ENCODE data around the gene SHROOM1. TPM values are rescaled to one million over a fixed set of nuclear protein-coding genes. Genes with fewer than 3 reads are reported as not detected.

SHROOM1 gene
- total RNA-seq, 2 donors from 2014 or later: 5.2 to 6.8 TPM

DNA sequence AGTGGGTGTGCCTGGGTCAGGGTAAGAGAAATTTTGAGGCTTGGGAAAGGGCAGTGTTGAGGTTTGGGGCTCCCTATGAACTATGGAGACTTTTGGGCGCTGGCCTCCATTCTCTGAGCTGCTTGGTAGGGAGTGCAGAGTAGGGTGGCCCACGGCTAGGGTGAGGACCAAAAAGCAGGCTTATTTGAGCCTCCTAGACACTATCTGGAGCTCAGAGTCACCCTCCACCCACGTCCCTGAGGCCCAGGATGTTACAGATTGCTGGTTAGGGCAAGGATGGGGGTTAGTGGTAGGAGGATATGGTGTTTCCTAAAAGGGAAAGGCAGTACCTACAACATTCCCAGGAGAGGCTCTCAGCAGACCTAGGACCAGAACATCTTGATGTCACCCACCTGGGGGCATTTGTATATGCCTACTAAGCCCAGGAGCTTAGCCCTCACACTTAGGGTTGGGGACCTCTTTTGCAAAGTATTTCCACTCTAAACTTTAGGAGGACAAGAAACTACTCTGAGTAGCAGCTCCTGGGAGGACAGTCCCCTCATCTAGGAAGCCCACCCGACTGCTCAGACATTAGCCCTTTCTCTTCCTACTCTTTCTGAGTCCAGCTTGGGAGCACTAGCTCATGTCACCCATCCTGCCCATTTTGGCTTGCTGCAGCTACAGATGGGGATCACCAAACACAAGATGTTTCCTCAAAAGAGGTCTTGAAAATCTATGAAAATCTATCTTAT, 2.3 kb downstream of the SHROOM1 start:
- DNase-seq (ENCODE audit: low spot score): no peak
- intact Hi-C loops (cut with DNase I): loop anchor here in 1 of 2 donors (10.0 kb wide), 1 partner anchor 303 kb away; no protein-coding TSS in a partner anchor

- no peak for DNase-seq (ENCODE audit: low spot score)
- intact Hi-C loops (cut with DNase I): loop anchor here in 1 of 2 donors (10.0 kb wide), 1 partner anchor 302 kb away; no protein-coding TSS in a partner anchor
Measured at GRCh38 chr5:132826424-132827082, 3.9 kb downstream of the SHROOM1 start.

GRCh38 chr5:132825834-132826391, 4.5 kb downstream of the SHROOM1 start:
- intact Hi-C loops (cut with DNase I): loop anchor here in 1 of 2 donors (10.0 kb wide), 1 partner anchor 301 kb away; no protein-coding TSS in a partner anchor
- no peak for DNase-seq (ENCODE audit: low spot score)

DNA sequence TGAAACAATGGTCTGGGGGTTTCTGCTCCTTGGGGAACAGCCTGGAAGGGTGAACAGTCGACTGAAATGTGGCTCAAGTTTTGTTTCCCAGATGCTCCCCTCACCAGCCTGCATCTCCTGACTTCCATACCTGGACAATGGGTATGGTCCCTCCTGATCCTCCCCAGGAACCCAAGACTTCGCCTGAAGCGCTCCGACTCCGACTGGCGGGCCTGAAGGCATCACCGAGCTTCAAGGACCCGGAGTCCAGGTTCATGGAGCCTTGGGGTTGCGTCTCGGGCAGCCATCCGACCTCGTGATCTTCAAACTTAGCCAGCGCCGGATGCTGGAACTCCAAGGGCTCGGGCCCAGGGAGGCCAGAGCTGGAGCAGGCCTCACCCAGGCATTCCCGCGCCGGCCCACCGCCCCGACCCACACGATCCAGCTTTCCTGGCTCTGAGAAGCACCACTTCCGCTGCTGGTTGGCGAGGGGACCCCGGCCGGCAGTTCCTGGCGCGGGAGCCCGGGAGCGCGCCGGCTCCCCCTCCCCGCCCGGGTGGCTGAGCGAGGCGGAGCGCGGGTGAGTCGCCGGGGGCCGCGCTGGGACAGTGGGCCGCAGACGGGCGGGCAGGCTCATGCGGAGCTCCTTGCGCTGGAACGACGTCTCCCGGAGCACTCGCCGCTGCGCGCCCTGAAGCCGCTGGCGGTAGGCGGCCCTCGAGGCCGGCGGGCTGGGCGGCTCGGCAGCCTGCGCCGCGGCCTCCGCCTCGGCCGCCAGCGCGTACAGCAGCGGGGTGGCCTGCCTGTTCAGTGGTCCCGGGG, 5.2 kb downstream of the SHROOM1 start:
- intact Hi-C loops (cut with DNase I): loop anchor here in 1 of 2 donors (10.0 kb wide), 1 partner anchor 300 kb away; no protein-coding TSS in a partner anchor
- DNase-seq (ENCODE audit: low spot score): no peak

DNA sequence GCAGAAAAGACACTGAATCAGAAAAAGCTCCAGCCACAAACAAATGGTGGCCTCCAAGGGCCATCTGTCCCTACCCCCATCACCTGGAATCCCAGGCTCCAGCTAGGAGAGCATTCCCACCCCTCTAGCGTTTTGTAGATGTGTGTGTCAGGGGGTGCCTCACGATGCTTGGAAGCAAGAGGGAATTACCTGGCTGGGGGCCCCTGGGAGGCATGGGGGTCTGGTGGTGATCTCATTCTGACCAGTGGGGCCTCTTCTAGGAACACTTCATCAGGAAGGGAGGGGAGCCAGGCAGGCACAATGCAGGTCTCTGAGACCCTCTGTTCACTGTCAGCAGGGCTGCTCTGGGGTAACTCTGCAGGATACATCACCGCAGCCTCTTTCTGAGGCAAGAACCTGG, 6.0 kb downstream of the SHROOM1 start:
- DNase-seq (ENCODE audit: low spot score): no peak
- intact Hi-C loops (cut with DNase I): loop anchor here in 1 of 2 donors (10.0 kb wide), 1 partner anchor 300 kb away; no protein-coding TSS in a partner anchor

DNA sequence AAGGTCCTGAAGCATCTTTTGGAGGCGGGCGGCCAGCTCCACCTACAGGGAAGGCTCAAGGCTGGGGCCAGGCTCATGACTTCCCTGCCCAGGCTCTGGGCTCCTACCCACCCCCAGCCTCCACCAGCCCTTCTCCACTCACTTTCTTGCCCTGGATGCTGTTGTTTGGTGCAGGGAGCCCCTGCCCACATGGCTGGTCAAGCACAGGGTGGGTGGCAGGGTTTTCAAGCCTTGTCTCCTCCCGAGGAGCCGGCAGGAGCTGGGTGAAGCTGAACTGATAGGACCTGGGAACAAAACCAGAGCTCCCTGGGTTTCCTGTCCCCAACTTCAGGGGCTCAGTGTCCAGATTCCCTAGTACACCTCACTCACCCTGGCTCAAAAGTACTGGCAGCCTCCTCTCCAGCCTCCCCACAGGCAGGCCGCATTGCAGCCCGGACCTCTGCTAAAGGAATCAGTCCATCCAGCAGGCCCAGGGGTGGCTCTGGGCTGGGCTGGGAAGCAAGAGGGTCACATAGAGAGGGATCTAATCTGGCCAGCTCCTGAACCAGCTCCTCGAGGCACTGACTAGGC, 6.9 kb downstream of the SHROOM1 start:
- intact Hi-C loops (cut with DNase I): loop anchor here in 1 of 2 donors (10.0 kb wide), 1 partner anchor 299 kb away; no protein-coding TSS in a partner anchor

GRCh38 chr5:132822650-132823480, 7.6 kb downstream of the SHROOM1 start:
- DNase-seq (ENCODE audit: low spot score): no peak

More for the DNA sequence above, 6.9 kb downstream of the SHROOM1 start:
- no peak for DNase-seq (ENCODE audit: low spot score)

DNA sequence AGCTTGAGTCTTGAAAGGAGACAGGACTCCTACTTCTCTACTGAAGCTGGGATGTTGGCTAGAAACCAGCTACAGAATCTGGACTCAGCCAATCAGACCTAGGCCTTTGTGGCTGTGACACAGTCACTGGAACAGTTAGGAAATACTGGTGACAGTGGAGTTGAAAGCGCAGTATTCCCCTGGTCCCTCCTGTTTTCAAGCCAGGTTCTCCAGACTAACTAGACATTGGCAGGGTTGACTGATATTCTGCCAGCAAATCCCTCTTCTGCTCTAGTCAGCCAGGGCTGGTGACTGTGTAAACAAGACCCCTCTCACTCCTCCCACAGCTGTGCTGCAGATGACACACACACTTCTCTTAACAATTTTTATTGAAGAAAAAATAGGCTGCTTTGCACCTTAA, 8.7 kb downstream of the SHROOM1 start:
- no peak for DNase-seq (ENCODE audit: low spot score)
- intact Hi-C loops (cut with DNase I): loop anchor here in 1 of 2 donors (10.0 kb wide), 1 partner anchor 297 kb away; no protein-coding TSS in a partner anchor

More at GRCh38 chr5:132822650-132823480, 7.6 kb downstream of the SHROOM1 start:
- intact Hi-C loops (cut with DNase I): loop anchor here in 1 of 2 donors (10.0 kb wide), 1 partner anchor 298 kb away; no protein-coding TSS in a partner anchor

DNA sequence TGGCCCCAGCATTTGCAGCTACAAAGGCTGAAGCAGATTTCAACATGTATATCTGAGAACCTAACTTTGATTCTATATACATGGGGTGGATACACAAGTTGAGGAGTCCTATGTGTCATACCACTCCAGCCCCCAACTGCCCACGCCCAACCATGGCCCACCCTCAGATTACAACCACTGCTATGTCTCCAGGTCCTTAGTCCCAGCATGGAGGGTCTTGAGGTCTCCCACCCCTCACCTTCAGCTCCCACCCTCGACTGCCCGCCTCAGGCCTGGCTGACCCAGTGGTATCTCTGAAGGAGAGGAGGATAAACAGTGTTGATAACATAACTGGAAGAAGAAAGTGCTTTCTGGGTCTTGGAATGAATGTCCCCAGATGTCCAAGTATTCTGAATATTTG, 9.1 kb downstream of the SHROOM1 start:
- DNase-seq (ENCODE audit: low spot score): no peak
- intact Hi-C loops (cut with DNase I): loop anchor here in 1 of 2 donors (10.0 kb wide), 1 partner anchor 297 kb away; no protein-coding TSS in a partner anchor

DNA sequence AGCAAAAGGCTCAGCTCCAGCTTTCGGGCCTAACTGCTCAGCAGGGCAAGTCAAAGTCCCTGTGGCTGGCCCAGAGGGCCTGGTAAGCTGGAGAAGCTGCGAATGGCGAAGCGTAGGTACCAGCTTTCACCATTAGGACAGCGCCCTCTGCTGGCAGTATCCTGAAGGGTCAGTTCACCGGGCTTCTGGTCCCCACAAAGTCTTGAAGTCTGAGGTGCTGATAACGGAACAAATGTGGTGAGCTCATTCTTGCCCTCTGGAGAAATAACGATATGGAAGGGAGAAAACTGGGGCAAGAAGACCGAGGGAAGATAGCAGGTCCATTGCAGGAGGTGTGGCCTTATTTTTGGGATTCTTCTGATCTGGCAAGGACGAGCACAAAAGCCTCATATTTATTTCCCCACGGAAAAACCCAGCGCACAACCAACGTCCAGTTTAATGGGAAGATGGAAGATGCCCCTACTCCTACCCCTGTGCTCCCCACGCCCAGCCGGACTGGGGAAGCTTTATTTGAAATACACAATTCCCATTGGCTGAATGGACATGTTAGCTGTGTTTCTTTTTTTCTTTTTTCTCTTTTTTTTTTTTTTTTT, 10.2 kb downstream of the SHROOM1 start:
- intact Hi-C loops (cut with DNase I): loop anchor here in 1 of 2 donors (10.0 kb wide), 1 partner anchor 295 kb away; no protein-coding TSS in a partner anchor
- DNase-seq (ENCODE audit: low spot score): peak; percentile 97

DNA sequence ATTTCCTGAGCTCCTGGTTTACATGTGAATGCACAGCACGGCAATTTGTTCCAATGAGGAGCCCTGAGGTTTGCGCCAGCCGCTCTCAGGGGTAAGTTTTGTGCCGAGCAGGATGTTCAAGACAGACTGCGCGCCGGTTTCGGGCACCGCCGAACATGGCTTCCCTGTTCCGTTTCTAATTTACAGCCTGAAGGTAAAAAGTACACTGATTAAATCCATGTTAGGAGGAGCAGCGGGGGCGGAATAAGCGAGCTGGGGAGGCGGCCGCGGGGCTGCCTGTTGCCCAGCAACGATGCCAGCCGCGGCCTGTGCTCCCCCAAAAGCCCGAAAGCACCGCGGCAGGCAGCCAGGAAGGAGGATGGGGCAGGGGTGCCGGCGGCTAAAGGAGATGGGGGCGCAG, 11.0 kb downstream of the SHROOM1 start:
- DNase-seq (ENCODE audit: low spot score): no peak
- intact Hi-C loops (cut with DNase I): no loop called here

DNA sequence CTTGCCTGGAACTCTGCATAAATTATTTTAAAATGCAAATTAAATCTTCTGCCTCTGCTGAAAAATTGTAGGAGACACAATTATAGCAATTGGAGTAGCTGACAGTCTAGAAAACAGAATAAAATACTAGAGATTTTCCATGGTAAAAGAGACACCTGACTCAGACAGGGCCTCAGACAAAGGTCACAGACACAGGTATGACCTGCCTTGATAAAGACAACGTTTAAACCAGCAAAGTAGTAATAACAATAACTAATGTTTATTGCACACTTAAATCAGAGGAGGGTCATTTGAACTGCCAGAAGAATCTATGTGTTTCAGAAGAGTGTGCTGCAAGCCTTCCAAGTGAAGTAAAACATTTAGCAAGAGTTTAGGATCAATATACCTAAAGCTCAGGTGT, 13.4 kb downstream of the SHROOM1 start:
- DNase-seq (ENCODE audit: low spot score): no peak
- intact Hi-C loops (cut with DNase I): no loop called here

DNA sequence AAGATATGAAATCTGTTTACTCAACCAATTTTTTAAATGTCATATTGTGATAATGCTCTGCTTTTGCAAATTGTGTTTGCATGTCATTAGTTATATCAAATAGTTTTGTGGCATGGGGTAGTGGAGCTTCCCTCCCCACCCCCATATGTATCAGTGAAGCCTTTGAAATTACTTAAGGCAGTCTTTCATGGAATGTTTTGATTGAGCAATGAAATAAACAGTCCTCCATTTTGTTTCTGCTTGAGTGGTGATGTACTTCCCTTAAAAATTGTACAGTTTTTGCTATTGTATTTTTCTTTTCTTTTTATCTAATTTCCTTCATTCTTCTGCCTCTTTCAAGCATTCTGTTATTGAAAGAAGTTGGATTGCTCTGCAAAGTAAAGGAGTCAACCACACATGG, 13.9 kb downstream of the SHROOM1 start:
- no peak for DNase-seq (ENCODE audit: low spot score)
- intact Hi-C loops (cut with DNase I): no loop called here

DNA sequence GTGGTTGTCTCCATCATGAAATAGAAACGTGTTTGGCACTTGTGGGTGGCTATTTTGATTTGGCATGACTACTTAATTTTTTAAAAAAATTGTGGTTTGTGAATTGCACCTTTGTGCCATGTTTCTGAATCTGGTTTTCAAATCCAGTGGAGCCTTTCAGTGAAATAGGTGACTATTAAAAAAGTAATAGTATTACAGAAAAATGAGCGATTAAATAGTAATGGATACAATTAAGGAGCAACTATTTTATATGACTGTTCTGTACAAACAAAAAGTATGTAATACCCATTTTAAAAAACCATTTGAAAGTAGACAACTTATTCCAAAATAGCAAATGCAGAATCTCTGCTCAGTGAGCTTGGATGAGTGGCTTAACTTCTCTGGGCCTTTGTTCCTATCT, 14.4 kb downstream of the SHROOM1 start:
- intact Hi-C loops (cut with DNase I): no loop called here
- DNase-seq (ENCODE audit: low spot score): no peak

- DNase-seq (ENCODE audit: low spot score): no peak
- intact Hi-C loops (cut with DNase I): no loop called here
Measured at GRCh38 chr5:132815454-132815853, 15.0 kb downstream of the SHROOM1 start.

DNA sequence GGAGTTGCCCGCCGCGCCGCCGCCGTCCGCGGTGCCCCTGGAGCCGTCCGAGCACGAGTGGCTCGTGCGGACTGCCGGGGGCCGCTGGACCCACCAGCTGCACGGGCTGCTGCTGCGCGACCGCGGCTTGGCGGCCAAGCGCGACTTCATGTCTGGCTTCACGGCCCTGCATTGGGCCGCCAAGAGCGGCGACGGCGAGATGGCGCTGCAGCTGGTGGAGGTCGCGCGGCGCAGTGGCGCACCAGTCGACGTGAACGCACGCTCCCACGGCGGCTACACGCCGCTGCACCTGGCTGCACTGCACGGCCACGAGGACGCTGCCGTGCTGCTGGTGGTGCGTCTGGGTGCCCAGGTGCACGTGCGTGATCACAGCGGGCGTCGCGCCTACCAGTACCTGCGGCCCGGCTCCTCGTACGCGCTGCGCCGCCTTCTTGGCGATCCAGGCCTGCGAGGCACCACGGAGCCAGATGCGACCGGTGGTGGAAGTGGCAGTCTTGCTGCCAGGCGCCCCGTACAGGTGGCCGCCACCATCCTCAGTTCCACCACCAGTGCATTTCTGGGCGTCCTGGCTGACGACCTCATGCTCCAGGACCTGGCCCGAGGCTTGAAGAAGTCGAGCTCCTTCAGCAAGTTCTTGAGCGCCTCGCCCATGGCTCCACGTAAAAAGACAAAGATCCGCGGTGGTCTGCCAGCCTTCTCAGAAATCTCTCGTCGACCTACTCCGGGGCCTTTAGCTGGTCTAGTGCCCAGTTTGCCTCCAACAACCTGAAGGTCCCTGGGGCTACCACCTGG, 15.7 kb downstream of the SHROOM1 start:
- no peak for DNase-seq (ENCODE audit: low spot score)
- intact Hi-C loops (cut with DNase I): no loop called here
